HepG2 (cell line): ENCODE data around the gene HNRNPC. TPM values are rescaled to one million over a fixed set of nuclear protein-coding genes. Genes with fewer than 3 reads are reported as not detected.

Experiments used
- ATAC-seq: fragments of 200-7000 bp; cut with Tn5 transposase; 3 replicates; pipeline ENCODE4 v1.9.1; 2020; ENCODE audit warnings: mild to moderate bottlenecking, moderate library complexity
- BruUV-seq: library from RNA; stranded (reverse); fragments of 400-500 nt; replicated peaks from 2 replicates; lab custom pipeline; 2021; lab: Mats Ljungman, UMichigan
- CTCF ChIA-PET: fragments of 300-600 bp; formaldehyde crosslinking; extraction: SDS; loops from one replicate; lab custom pipeline; 2021; ENCODE audit warnings: low total read pairs, inconsistent platforms, low intra/inter-chr PET ratio; lab: Yijun Ruan, JAX
- POLR2A ChIA-PET: fragments of 350-600 bp; sonication (Branson Sonifier 250); formaldehyde crosslinking; loops from one replicate; lab custom pipeline; 2020; ENCODE audit warnings: antibody characterized with exemption, inconsistent platforms; lab: Yijun Ruan, JAX
- DNase-seq: peaks from one replicate; pipeline ENCODE4 v3.0.0-alpha.2; 2015; ENCODE audit warnings: low spot score
- FAIRE-seq: peaks from 3 replicates; lab custom pipeline; 2011; peaks lifted over from hg19 to GRCh38; lab: Jason Lieb, UNC
- H2AFZ ChIP-seq: one replicate; pipeline ENCODE4 v1.6.1; 2011; ENCODE audit warnings: low read length, inconsistent platforms
- H3K27ac ChIP-seq: fragments of 300-600 bp; 3 replicates; pipeline ENCODE4 v1.8.0; 2011; ENCODE audit warnings: mixed run types, mild to moderate bottlenecking, mixed read lengths, low read length, inconsistent platforms; ENCODE audit not compliant: insufficient read depth; ENCODE audit errors: extremely low read length
- H3K27me3 ChIP-seq, 2 experiments: fragments of 200-600 bp in 1 of 2; 2 replicates in 1 of 2; 3 replicates in 1 of 2; pipeline versions ENCODE4 v1.6.0 to v1.8.0; 2011; ENCODE audit warnings: low read length in 2 of 2, mild to moderate bottlenecking in 2 of 2, moderate library complexity in 2 of 2, inconsistent platforms in 1 of 2; ENCODE audit not compliant: insufficient read depth in 2 of 2, control insufficient read depth in 1 of 2
- H3K36me3 ChIP-seq, 2 experiments: fragments of 200-600 bp in 1 of 2; replicated peaks in 1 of 2; 2 replicates in 1 of 2; 3 replicates in 1 of 2; pipeline versions ENCODE4 v1.5.1 to v1.8.0; 2011; ENCODE audit warnings: low read length in 2 of 2, inconsistent platforms in 1 of 2; ENCODE audit not compliant: insufficient read depth in 2 of 2, control insufficient read depth in 1 of 2
- H3K4me1 ChIP-seq: 2 replicates; pipeline ENCODE4 v1.5.1; 2012; ENCODE audit warnings: low read length, inconsistent platforms; ENCODE audit not compliant: insufficient read depth
- H3K4me2 ChIP-seq: 2 replicates; pipeline ENCODE4 v1.6.0; 2011; ENCODE audit warnings: low read depth, low read length, inconsistent platforms
- H3K4me3 ChIP-seq, 3 experiments: fragments of 200-600 bp in 1 of 3; sonication (generic), shearing (Covaris generic) in 1 of 3; replicated peaks in 1 of 3; 2 replicates each; pipeline ENCODE4 v1.5.1; 2011 to 2016; ENCODE audit warnings: low read length in 3 of 3, inconsistent platforms in 2 of 3, low read depth in 2 of 3, mild to moderate bottlenecking in 2 of 3, control low read depth in 1 of 3, mixed read lengths in 1 of 3; ENCODE audit not compliant: insufficient read depth in 1 of 3
- H3K79me2 ChIP-seq: one replicate; pipeline ENCODE4 v1.6.1; 2011; ENCODE audit warnings: low read length, inconsistent platforms; ENCODE audit not compliant: insufficient read depth
- H3K9ac ChIP-seq: 2 replicates; pipeline ENCODE4 v1.6.0; 2011; ENCODE audit warnings: mild to moderate bottlenecking, low read depth, low read length, inconsistent platforms; ENCODE audit not compliant: insufficient read depth
- H3K9me3 ChIP-seq: 2 replicates; pipeline ENCODE4 v1.5.1; 2012; ENCODE audit warnings: mild to moderate bottlenecking, low read length
- H4K20me1 ChIP-seq: 2 replicates; pipeline ENCODE4 v1.6.0; 2011; ENCODE audit warnings: inconsistent platforms, mild to moderate bottlenecking, low read length, moderate library complexity; ENCODE audit not compliant: insufficient read depth
- ARID5B ChIP-seq: IDR thresholded peaks from 2 replicates; pipeline ENCODE4 v1.4.0; 2020; ENCODE audit warnings: mild to moderate bottlenecking, missing genetic modification reagents
- HOXA7 ChIP-seq: sonication (generic); formaldehyde crosslinking; IDR thresholded peaks from 2 replicates; pipeline ENCODE4 v1.8.1; 2022; ENCODE audit warnings: mild to moderate bottlenecking, missing genetic modification reagents, moderate library complexity
- KAT7 ChIP-seq: IDR thresholded peaks from 2 replicates; pipeline ENCODE4 v1.6.1; 2018; ENCODE audit warnings: borderline replicate concordance, missing compliant biosample characterization
- MLXIP ChIP-seq: sonication (generic); formaldehyde crosslinking; IDR thresholded peaks from 2 replicates; pipeline ENCODE4 v1.9.0; 2021; ENCODE audit warnings: missing genetic modification reagents, borderline replicate concordance
- ZNF503 ChIP-seq: sonication (generic); formaldehyde crosslinking; IDR thresholded peaks from 2 replicates; pipeline ENCODE4 v1.4.0; 2020; ENCODE audit warnings: missing genetic modification reagents
- ZNF704 ChIP-seq: sonication (generic); formaldehyde crosslinking; IDR thresholded peaks from 2 replicates; pipeline ENCODE4 v1.8.1; 2023; ENCODE audit warnings: mild to moderate bottlenecking, inconsistent platforms, moderate library complexity, missing genetic modification reagents, borderline replicate concordance
- WGBS: methylation state at CpG from one replicate; pipeline ENCODE4 v1.1.6; 2017; ENCODE audit warnings: low lambda C conversion rate; 5-methylcytosine and 5-hydroxymethylcytosine counted together
- in situ Hi-C: cut with HindIII; loops from 2 replicates; pipeline ENCODE4 v1.10.0; 2017; ENCODE audit warnings: low pct_unique_long_range_greater_than_20kb; ENCODE audit not compliant: extremely low pct_ligation_motif_present
- intact Hi-C: fragments of 100-400 bp; cut with micrococcal nuclease; formaldehyde crosslinking; loops from one replicate; pipeline ENCODE4 v1.10.0; 2022; ENCODE audit not compliant: unreplicated experiment
- polyA plus RNA-seq, 8 experiments: library from polyadenylated mRNA; depleted of rRNA in 3 of 8; stranded (reverse) in 7 of 8; unstranded in 1 of 8; fragments of >200 nt; fragmentation: Illumina TruSeq in 4 of 8; extraction: Trizol in 4 of 8; gene quantifications; 2 replicates each; pipeline versions ENCODE4 v1.2.1 to v1.2.3, GENCODE V29; 2011 to 2016; ENCODE audit warnings: low read depth in 4 of 8, missing spikeins in 1 of 8, mixed read lengths in 1 of 8; ENCODE audit not compliant: insufficient read depth in 1 of 8
- total RNA-seq, 5 experiments: library from RNA; depleted of rRNA; stranded (reverse); fragments of >200 nt; fragmentation: Illumina TruSeq; extraction: Trizol; gene quantifications; 2 replicates each; pipeline ENCODE4 v1.2.3, GENCODE V29; 2016; ENCODE audit warnings: low read depth in 1 of 5
- TF ChIP-seq, protein P1 (sequence below): sonication (generic); formaldehyde crosslinking; IDR thresholded peaks from 2 replicates; pipeline ENCODE4 v1.5.0; 2020; ENCODE audit warnings: missing genetic modification reagents
- TF ChIP-seq, protein P2 (sequence below): sonication (generic); formaldehyde crosslinking; IDR thresholded peaks from 2 replicates; pipeline ENCODE4 v1.9.0; 2021; ENCODE audit warnings: missing genetic modification reagents, mild to moderate bottlenecking, borderline replicate concordance
- TF ChIP-seq, protein P3 (sequence below): sonication (generic); formaldehyde crosslinking; IDR thresholded peaks from 2 replicates; pipeline ENCODE4 v1.5.1; 2020; ENCODE audit warnings: missing genetic modification reagents, mild to moderate bottlenecking, borderline replicate concordance

HNRNPC gene
- total and polyA plus RNA-seq, 2 of the 13 experiments (the other 11 are each of a cell fraction or from before 2014, with no cell fraction given): 628 to 1,099 TPM

GRCh38 chr14:21278632-21279031, 9.4 kb upstream of the HNRNPC start:
- intact Hi-C loops: no loop called here
- H3K4me1 ChIP-seq: peaks cover 29% of the 10 kb centered on the region
- no peak for DNase-seq
- H3K79me2 ChIP-seq: no peaks in the 10 kb centered on the region
- no peak overlapping the region for H3K27ac ChIP-seq
- no peaks in the 10 kb centered on the region for H3K9me3 ChIP-seq
- no peak overlapping the region for H3K9ac ChIP-seq
- in situ Hi-C loops: no loop called here
- WGBS: 46% methylated on average over 4 of the region's 4 CpGs
- H2AFZ ChIP-seq: no peak overlapping the region
- ChIA-PET POLR2A (interaction anchor here (1.0 to 1.5 kb wide), 4 partner anchors 9 to 159 kb away, joined by 3 to 9 read pairs (median 6); no protein-coding TSS in a partner anchor), CTCF (no interaction called here)
- no TSS peak for BruUV-seq
- no peak for FAIRE-seq
- no peak overlapping the region for H3K4me3 ChIP-seq
- H3K36me3 ChIP-seq: no peaks in the 10 kb centered on the region
- no peaks in the 10 kb centered on the region for H4K20me1 ChIP-seq
- no peak for ATAC-seq
- H3K4me2 ChIP-seq: no peak overlapping the region
- H3K27me3 ChIP-seq: no peaks in the 10 kb centered on the region
- TF ChIP-seq HOXA7 (CRISPR knock-in tag): no peak
- TF ChIP-seq, protein P1, sequence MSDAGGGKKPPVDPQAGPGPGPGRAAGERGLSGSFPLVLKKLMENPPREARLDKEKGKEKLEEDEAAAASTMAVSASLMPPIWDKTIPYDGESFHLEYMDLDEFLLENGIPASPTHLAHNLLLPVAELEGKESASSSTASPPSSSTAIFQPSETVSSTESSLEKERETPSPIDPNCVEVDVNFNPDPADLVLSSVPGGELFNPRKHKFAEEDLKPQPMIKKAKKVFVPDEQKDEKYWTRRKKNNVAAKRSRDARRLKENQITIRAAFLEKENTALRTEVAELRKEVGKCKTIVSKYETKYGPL (CRISPR knock-in tag): no peak
- TF ChIP-seq, protein P2, sequence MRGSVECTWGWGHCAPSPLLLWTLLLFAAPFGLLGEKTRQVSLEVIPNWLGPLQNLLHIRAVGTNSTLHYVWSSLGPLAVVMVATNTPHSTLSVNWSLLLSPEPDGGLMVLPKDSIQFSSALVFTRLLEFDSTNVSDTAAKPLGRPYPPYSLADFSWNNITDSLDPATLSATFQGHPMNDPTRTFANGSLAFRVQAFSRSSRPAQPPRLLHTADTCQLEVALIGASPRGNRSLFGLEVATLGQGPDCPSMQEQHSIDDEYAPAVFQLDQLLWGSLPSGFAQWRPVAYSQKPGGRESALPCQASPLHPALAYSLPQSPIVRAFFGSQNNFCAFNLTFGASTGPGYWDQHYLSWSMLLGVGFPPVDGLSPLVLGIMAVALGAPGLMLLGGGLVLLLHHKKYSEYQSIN (CRISPR knock-in tag): no peak
- TF ChIP-seq KAT7: no peak
- TF ChIP-seq ZNF704 (CRISPR knock-in tag): no peak
- no peak for TF ChIP-seq ARID5B (CRISPR knock-in tag)
- no peak for TF ChIP-seq ZNF503 (CRISPR knock-in tag)
- no peak for TF ChIP-seq MLXIP
- TF ChIP-seq, protein P3, sequence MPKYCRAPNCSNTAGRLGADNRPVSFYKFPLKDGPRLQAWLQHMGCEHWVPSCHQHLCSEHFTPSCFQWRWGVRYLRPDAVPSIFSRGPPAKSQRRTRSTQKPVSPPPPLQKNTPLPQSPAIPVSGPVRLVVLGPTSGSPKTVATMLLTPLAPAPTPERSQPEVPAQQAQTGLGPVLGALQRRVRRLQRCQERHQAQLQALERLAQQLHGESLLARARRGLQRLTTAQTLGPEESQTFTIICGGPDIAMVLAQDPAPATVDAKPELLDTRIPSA (CRISPR knock-in tag): no peak
